H1 (cell line): ENCODE results near the gene RDM1. TPM values are rescaled to one million over a fixed set of nuclear protein-coding genes. Genes with fewer than 3 reads are reported as not detected.

Source experiments
- CTCF ChIA-PET: fragments of 300-600 bp; sonication (Branson Sonifier 250); formaldehyde crosslinking; loops from one replicate; lab custom pipeline; 2021; ENCODE audit not compliant: partially characterized antibody; lab: Charles Lee
- POLR2A ChIA-PET: fragments of 300-600 bp; sonication (Branson Sonifier 250); formaldehyde crosslinking; loops from one replicate; lab custom pipeline; 2021; ENCODE audit warnings: inconsistent platforms; ENCODE audit not compliant: partially characterized antibody; lab: Charles Lee
- DNase-seq, 2 experiments: peaks; one replicate each; pipeline versions ENCODE4 v3.0.0 to v3.0.0-alpha.2; 2010 to 2022; ENCODE audit warnings: low spot score in 2 of 2, low read depth in 1 of 2, mixed read lengths in 1 of 2
- FAIRE-seq: peaks from 2 replicates; lab custom pipeline; 2011; peaks lifted over from hg19 to GRCh38; lab: Jason Lieb, UNC
- H2AFZ ChIP-seq: 2 replicates; pipeline ENCODE4 v1.8.1; 2012; ENCODE audit warnings: low read length, inconsistent platforms
- H2AK5ac ChIP-seq: 2 replicates; pipeline ENCODE4 v1.6.1; 2013; ENCODE audit warnings: low read depth, low read length
- H2BK120ac ChIP-seq: replicated peaks from 2 replicates; pipeline ENCODE3; 2013; ENCODE audit warnings: low read depth, low read length, inconsistent platforms
- H2BK12ac ChIP-seq: 2 replicates; pipeline ENCODE4 v1.6.1; 2013; ENCODE audit warnings: low read depth, low read length
- H2BK15ac ChIP-seq: 2 replicates; pipeline ENCODE4 v1.6.1; 2013; ENCODE audit warnings: low read length
- H2BK20ac ChIP-seq: 2 replicates; pipeline ENCODE4 v1.6.1; 2013; ENCODE audit warnings: low read length
- H2BK5ac ChIP-seq: 2 replicates; pipeline ENCODE4 v1.6.1; 2013; ENCODE audit warnings: low read depth, low read length
- H3K14ac ChIP-seq: 2 replicates; pipeline ENCODE4 v1.6.1; 2013; ENCODE audit warnings: inconsistent platforms; ENCODE audit not compliant: insufficient read length
- H3K18ac ChIP-seq: 2 replicates; pipeline ENCODE4 v1.6.1; 2013; ENCODE audit warnings: low read length; ENCODE audit errors: extremely low read depth
- H3K23ac ChIP-seq: 2 replicates; pipeline ENCODE4 v1.6.1; 2013; ENCODE audit warnings: inconsistent platforms; ENCODE audit not compliant: insufficient read length
- H3K23me2 ChIP-seq: 2 replicates; pipeline ENCODE4 v1.6.1; 2013; ENCODE audit warnings: low read depth, low read length
- H3K27ac ChIP-seq: 2 replicates; pipeline ENCODE4 v1.6.1; 2011; ENCODE audit warnings: low read depth, low read length, inconsistent platforms
- H3K27me3 ChIP-seq, 4 experiments: replicated peaks in 1 of 4; 1 replicate in 1 of 4; 2 replicates in 3 of 4; pipeline versions ENCODE4 v1.6.1 to v1.8.1; 2011 to 2013; ENCODE audit warnings: low read length in 3 of 4, mild to moderate bottlenecking in 3 of 4, inconsistent platforms in 2 of 4, mixed read lengths in 2 of 4, moderate library complexity in 1 of 4; ENCODE audit not compliant: control insufficient read depth in 3 of 4, insufficient read depth in 3 of 4; ENCODE audit errors: extremely low read depth in 1 of 4
- H3K36me3 ChIP-seq, 4 experiments: 2 replicates each; pipeline versions ENCODE4 v1.6.1 to v1.8.1; 2011 to 2013; ENCODE audit warnings: mild to moderate bottlenecking in 4 of 4, low read length in 3 of 4, moderate library complexity in 2 of 4, control low read depth in 1 of 4, inconsistent platforms in 1 of 4; ENCODE audit not compliant: insufficient read depth in 4 of 4, control insufficient read depth in 2 of 4
- H3K4ac ChIP-seq: replicated peaks from 2 replicates; pipeline ENCODE3; 2013; ENCODE audit warnings: low read length, low read depth, mixed read lengths, inconsistent platforms; ENCODE audit not compliant: insufficient read length
- H3K4me1 ChIP-seq, 4 experiments: replicated peaks in 1 of 4; 1 replicate in 1 of 4; 2 replicates in 3 of 4; pipeline versions ENCODE4 v1.6.1 to v1.8.1; 2011 to 2013; ENCODE audit warnings: low read length in 3 of 4, inconsistent platforms in 2 of 4, mixed read lengths in 1 of 4; ENCODE audit not compliant: insufficient read depth in 4 of 4, control insufficient read depth in 3 of 4
- H3K4me2 ChIP-seq, 2 experiments: 2 replicates each; pipeline versions ENCODE4 v1.6.1 to v1.8.1; 2011 to 2013; ENCODE audit warnings: low read depth in 2 of 2, low read length in 2 of 2, control low read depth in 1 of 2, inconsistent platforms in 1 of 2, mild to moderate bottlenecking in 1 of 2; ENCODE audit not compliant: insufficient read depth in 1 of 2
- H3K4me3 ChIP-seq, 4 experiments: fragments of 200-600, 300-600 bp in 1 of 4; sonication (generic), shearing (Covaris generic), sonication (Bioruptor Twin) in 1 of 4; 2 replicates each; pipeline versions ENCODE4 v1.5.1 to v1.8.1; 2011 to 2016; ENCODE audit warnings: low read length in 4 of 4, low read depth in 3 of 4, control low read depth in 2 of 4, inconsistent platforms in 2 of 4, mild to moderate bottlenecking in 2 of 4, mixed read lengths in 1 of 4, moderate library complexity in 1 of 4; ENCODE audit not compliant: insufficient read depth in 2 of 4; ENCODE audit errors: extremely low read depth in 1 of 4
- H3K56ac ChIP-seq: replicated peaks from 2 replicates; pipeline ENCODE3; 2013; ENCODE audit warnings: low read depth, mild to moderate bottlenecking, mixed read lengths, low read length, inconsistent platforms; ENCODE audit not compliant: insufficient read length
- H3K79me1 ChIP-seq: 2 replicates; pipeline ENCODE4 v1.6.1; 2013; ENCODE audit warnings: low read depth, low read length, control low read depth
- H3K79me2 ChIP-seq, 2 experiments: 2 replicates each; pipeline versions ENCODE4 v1.6.1 to v1.8.1; 2012 to 2013; ENCODE audit warnings: low read length in 2 of 2, mild to moderate bottlenecking in 2 of 2, inconsistent platforms in 1 of 2; ENCODE audit not compliant: insufficient read depth in 2 of 2, control insufficient read depth in 1 of 2
- H3K9ac ChIP-seq, 4 experiments: replicated peaks in 1 of 4; 1 replicate in 1 of 4; 2 replicates in 3 of 4; pipeline versions ENCODE4 v1.6.1 to v1.8.1; 2011 to 2013; ENCODE audit warnings: low read depth in 3 of 4, low read length in 3 of 4, control low read depth in 2 of 4, mild to moderate bottlenecking in 2 of 4, moderate library complexity in 2 of 4, inconsistent platforms in 1 of 4; ENCODE audit errors: extremely low read depth in 1 of 4
- H3K9me3 ChIP-seq, 2 experiments: 2 replicates each; pipeline versions ENCODE4 v1.6.1 to v1.8.1; 2012 to 2013; ENCODE audit warnings: mild to moderate bottlenecking in 2 of 2, moderate library complexity in 2 of 2, control low read depth in 1 of 2, inconsistent platforms in 1 of 2, low read depth in 1 of 2, low read length in 1 of 2, mixed read lengths in 1 of 2; ENCODE audit not compliant: insufficient read depth in 2 of 2
- H4K20me1 ChIP-seq, 2 experiments: replicated peaks in 1 of 2; 2 replicates each; pipeline versions ENCODE3 to v1.8.1; 2011 to 2013; ENCODE audit warnings: inconsistent platforms in 2 of 2, low read length in 2 of 2, mild to moderate bottlenecking in 1 of 2; ENCODE audit not compliant: insufficient read depth in 2 of 2, control insufficient read depth in 1 of 2
- H4K5ac ChIP-seq: 2 replicates; pipeline ENCODE4 v1.6.1; 2013; ENCODE audit warnings: low read length, low read depth, mixed read lengths, inconsistent platforms; ENCODE audit not compliant: insufficient read length
- H4K8ac ChIP-seq: 2 replicates; pipeline ENCODE4 v1.8.0; 2013; ENCODE audit warnings: mild to moderate bottlenecking, moderate library complexity, low read length, inconsistent platforms; ENCODE audit not compliant: insufficient read depth; ENCODE audit errors: extremely low read depth
- H4K91ac ChIP-seq: replicated peaks from 2 replicates; pipeline ENCODE3; 2013; ENCODE audit warnings: low read length, mixed read lengths, inconsistent platforms; ENCODE audit not compliant: insufficient read length
- EZH2 ChIP-seq: fragments of 200-600 bp; sonication (generic); IDR thresholded peaks from 2 replicates; pipeline ENCODE4 v1.7.1; 2012; ENCODE audit warnings: low read depth, mild to moderate bottlenecking, moderate library complexity, low read length, inconsistent platforms; ENCODE audit not compliant: severe bottlenecking
- GABPA ChIP-seq: IDR thresholded peaks from 2 replicates; pipeline ENCODE4 v1.6.1; 2011; ENCODE audit warnings: mild to moderate bottlenecking, low read length, moderate library complexity, borderline replicate concordance; ENCODE audit not compliant: insufficient read depth
- USF2 ChIP-seq: IDR thresholded peaks from 2 replicates; pipeline ENCODE4 v1.6.1; 2011; ENCODE audit warnings: low read length, improper control_type of control experiment
- ZNF274 ChIP-seq: IDR thresholded peaks from 2 replicates; pipeline ENCODE4 v1.7.0; 2012; ENCODE audit warnings: low read length, borderline replicate concordance; ENCODE audit errors: extremely low read depth
- WGBS, 2 experiments: shearing (Covaris generic) in 1 of 2; methylation state at CpG; one replicate each; pipeline versions ENCODE4 v1.1.6 to v1.1.7; 2013 to 2015; ENCODE audit warnings: low lambda C conversion rate in 2 of 2, mixed read lengths in 2 of 2, inconsistent platforms in 1 of 2, low coverage in 1 of 2, missing lambda C conversion rate in 1 of 2; ENCODE audit not compliant: insufficient replicate concordance in 2 of 2, insufficient coverage in 1 of 2, insufficient read length in 1 of 2; ENCODE audit errors: extremely low coverage in 1 of 2, missing lambda C conversion rate in 1 of 2; 5-methylcytosine and 5-hydroxymethylcytosine counted together
- polyA plus RNA-seq, 7 experiments: library from polyadenylated mRNA; depleted of rRNA in 3 of 7; stranded (reverse) in 5 of 7; unstranded in 2 of 7; fragments of >200 nt in 5 of 7; fragments of 200-250 nt in 2 of 7; gene quantifications; 1 replicate in 5 of 7; 2 replicates in 1 of 7; 4 replicates in 1 of 7; pipeline versions ENCODE4 v1.2.1 to v1.2.3, GENCODE V29; 2011 to 2013; ENCODE audit warnings: missing spikeins in 2 of 7, mixed read lengths in 2 of 7
- total RNA-seq: library from RNA; stranded (reverse); fragmentation: NEBNext Ultra II Directional; extraction: Animal tissue kit (Norgen Biotek cat#: 25700); gene quantifications from 2 replicates; pipeline ENCODE4 v1.2.1, GENCODE V29; 2021

Gene RDM1
- total and polyA plus RNA-seq, 2 of the 8 experiments (the other 6 are each of a cell fraction or from before 2014, with no cell fraction given), result 7.3 to 9.7 TPM

GRCh38 chr17:35934760-35935159, 4.2 kb upstream of the RDM1 start:
- Histone ChIP-seq H4K20me1 (no peaks in the 10 kb centered on the region), H3K79me1 (no peaks in the 10 kb centered on the region), H3K23me2 (no peaks in the 10 kb centered on the region; the same call in none of the 2 replicates), H3K9ac (no peak overlapping the region), H2BK20ac (no peak overlapping the region), H3K56ac (no peak overlapping the region), H3K23ac (no peak overlapping the region), H2AFZ (no peak overlapping the region), H2BK5ac (no peak overlapping the region), H3K4me3 (no peak overlapping the region), H2BK12ac (no peak overlapping the region), H3K79me2 (no peaks in the 10 kb centered on the region), H3K4me1 (peaks cover 0 to 6% (median 3%) of the 10 kb centered on the region in 4 experiments; a peak in 5 of 7 replicates), H2BK15ac (no peak overlapping the region), H4K8ac (no peak overlapping the region), H3K18ac (no peak overlapping the region), H3K4ac (no peak overlapping the region), H3K4me2 (no peak overlapping the region), H4K5ac (no peak overlapping the region), H2AK5ac (no peak overlapping the region), H4K91ac (no peak overlapping the region), H3K9me3 (no peaks in the 10 kb centered on the region), H2BK120ac (no peak overlapping the region), H3K14ac (no peak overlapping the region), H3K36me3 (no peaks in the 10 kb centered on the region), H3K27ac (no peak overlapping the region), H3K27me3 (no peaks in the 10 kb centered on the region; a peak in 2 of 7 replicates)
- FAIRE-seq (no peak), DNase-seq (no peak)
- TF ChIP-seq GABPA (no peak), EZH2 (no peak), ZNF274 (no peak), USF2 (no peak)
- POLR2A ChIA-PET, result no interaction called here
- CTCF ChIA-PET, result no interaction called here
- 88% methylated on average over 10 of the region's 10 CpGs; no CpG with 5 or more reads in 1 of the 2 experiments for WGBS, 2 experiments
